ENCODE results near the gene XRCC3.
A peak's percentile ranks its signal among the peaks of the same experiment; 100 is the strongest.

The XRCC3 gene

GRCh38 chr14:103731916-103732867 lies 16.9 kb upstream of the XRCC3 start:
- Histone ChIP-seq H3K9ac (ENCODE audit: insufficient read length) (no peak overlapping the region), H3K36me3 (ENCODE audit: insufficient read depth, low read length) (peaks cover 53% of the 10 kb centered on the region), H3K27ac (peak overlapping the region; percentile 74), H3K9me3 (ENCODE audit: low read depth, low read length) (no peaks in the 10 kb centered on the region), H3K4me3 (no peak overlapping the region)
- TF ChIP-seq POLR2AphosphoS5 (IDR thresholded peaks at IDR 0.05; ENCODE audit: borderline replicate concordance, low read depth, low read length) (peak; percentile 30; the same call in 1 of the 2 replicates), FOXP2 (optimal IDR thresholded peaks at IDR 0.05; ENCODE audit: control extremely low read depth, extremely low read length, insufficient read depth) (no peak)
- DNase-seq (ENCODE audit: low read depth, low spot score) = no peak

GRCh38 chr14:103731481-103731880 lies 16.2 kb upstream of the XRCC3 start:
- no peak overlapping the region for H3K4me3 ChIP-seq
- TF ChIP-seq POLR2AphosphoS5 (IDR thresholded peaks at IDR 0.05; ENCODE audit: borderline replicate concordance, low read depth, low read length) (no peak), FOXP2 (optimal IDR thresholded peaks at IDR 0.05; ENCODE audit: control extremely low read depth, extremely low read length, insufficient read depth) (no peak), EZH2 (IDR thresholded peaks at IDR 0.05) (no peak)
- no peak overlapping the region for H3K27ac ChIP-seq
- DNase-seq (ENCODE audit: low read depth, low spot score) = no peak
- peaks cover 53% of the 10 kb centered on the region for H3K36me3 ChIP-seq (ENCODE audit: insufficient read depth, low read length)
- H3K9ac ChIP-seq (ENCODE audit: insufficient read length) = no peak overlapping the region
- no peaks in the 10 kb centered on the region for H3K9me3 ChIP-seq (ENCODE audit: low read depth, low read length)

- no peak overlapping the region for H3K4me3 ChIP-seq
- H3K9me3 ChIP-seq (ENCODE audit: low read depth, low read length) = no peaks in the 10 kb centered on the region
- TF ChIP-seq POLR2AphosphoS5 (IDR thresholded peaks at IDR 0.05; ENCODE audit: borderline replicate concordance, low read depth, low read length) = no peak; the same call in 1 of the 2 replicates
- no peak for TF ChIP-seq EZH2 (IDR thresholded peaks at IDR 0.05)
- no peak for TF ChIP-seq FOXP2 (optimal IDR thresholded peaks at IDR 0.05; ENCODE audit: control extremely low read depth, extremely low read length, insufficient read depth)
- H3K27ac ChIP-seq = no peak overlapping the region
- H3K9ac ChIP-seq (ENCODE audit: insufficient read length) = no peak overlapping the region
- peaks cover 53% of the 10 kb centered on the region for H3K36me3 ChIP-seq (ENCODE audit: insufficient read depth, low read length)
- no peak for DNase-seq (ENCODE audit: low read depth, low spot score)
Measured at GRCh38 chr14:103730490-103731035, 15.3 kb upstream of the XRCC3 start.

GRCh38 chr14:103729496-103730448 lies 14.5 kb upstream of the XRCC3 start:
- no peak overlapping the region for H3K4me3 ChIP-seq
- H3K27ac ChIP-seq = no peak overlapping the region
- no peak overlapping the region for H3K9ac ChIP-seq (ENCODE audit: insufficient read length)
- H3K9me3 ChIP-seq (ENCODE audit: low read depth, low read length) = no peaks in the 10 kb centered on the region
- peaks cover 48% of the 10 kb centered on the region for H3K36me3 ChIP-seq (ENCODE audit: insufficient read depth, low read length)
- no peak for TF ChIP-seq FOXP2 (optimal IDR thresholded peaks at IDR 0.05; ENCODE audit: control extremely low read depth, extremely low read length, insufficient read depth)
- peak; percentile 12; the same call in 1 of the 2 replicates for TF ChIP-seq POLR2AphosphoS5 (IDR thresholded peaks at IDR 0.05; ENCODE audit: borderline replicate concordance, low read depth, low read length)
- no peak for TF ChIP-seq EZH2 (IDR thresholded peaks at IDR 0.05)
- DNase-seq (ENCODE audit: low read depth, low spot score) = no peak

- TF ChIP-seq FOXP2 (optimal IDR thresholded peaks at IDR 0.05; ENCODE audit: control extremely low read depth, extremely low read length, insufficient read depth) (no peak), EZH2 (IDR thresholded peaks at IDR 0.05) (no peak), POLR2AphosphoS5 (IDR thresholded peaks at IDR 0.05; ENCODE audit: borderline replicate concordance, low read depth, low read length) (no peak)
- Histone ChIP-seq H3K36me3 (ENCODE audit: insufficient read depth, low read length) (peaks cover 43% of the 10 kb centered on the region), H3K9me3 (ENCODE audit: low read depth, low read length) (no peaks in the 10 kb centered on the region), H3K4me3 (no peak overlapping the region), H3K27ac (0 out of 2 replicates have a peak overlapping the region, but pooled peaks have one; percentile 19), H3K9ac (ENCODE audit: insufficient read length) (no peak overlapping the region)
- no peak for DNase-seq (ENCODE audit: low read depth, low spot score)
Measured at GRCh38 chr14:103728721-103729120, 13.5 kb upstream of the XRCC3 start.

GRCh38 chr14:103728141-103728540 lies 12.9 kb upstream of the XRCC3 start:
- Histone ChIP-seq H3K36me3 (ENCODE audit: insufficient read depth, low read length) (peaks cover 37% of the 10 kb centered on the region), H3K9me3 (ENCODE audit: low read depth, low read length) (no peaks in the 10 kb centered on the region), H3K27ac (no peak overlapping the region), H3K9ac (ENCODE audit: insufficient read length) (no peak overlapping the region), H3K4me3 (no peak overlapping the region)
- no peak for DNase-seq (ENCODE audit: low read depth, low spot score)
- TF ChIP-seq FOXP2 (optimal IDR thresholded peaks at IDR 0.05; ENCODE audit: control extremely low read depth, extremely low read length, insufficient read depth) (no peak), EZH2 (IDR thresholded peaks at IDR 0.05) (no peak), POLR2AphosphoS5 (IDR thresholded peaks at IDR 0.05; ENCODE audit: borderline replicate concordance, low read depth, low read length) (no peak)

GRCh38 chr14:103727313-103727980 lies 12.2 kb upstream of the XRCC3 start:
- no peak overlapping the region for H3K4me3 ChIP-seq
- no peak overlapping the region for H3K27ac ChIP-seq
- TF ChIP-seq POLR2AphosphoS5 (IDR thresholded peaks at IDR 0.05; ENCODE audit: borderline replicate concordance, low read depth, low read length) (no peak), FOXP2 (optimal IDR thresholded peaks at IDR 0.05; ENCODE audit: control extremely low read depth, extremely low read length, insufficient read depth) (no peak), EZH2 (IDR thresholded peaks at IDR 0.05) (no peak)
- no peak overlapping the region for H3K9ac ChIP-seq (ENCODE audit: insufficient read length)
- DNase-seq (ENCODE audit: low read depth, low spot score) = no peak
- H3K9me3 ChIP-seq (ENCODE audit: low read depth, low read length) = no peaks in the 10 kb centered on the region
- H3K36me3 ChIP-seq (ENCODE audit: insufficient read depth, low read length) = peaks cover 33% of the 10 kb centered on the region

All from SK-N-MC (cell line).